PC-3 (cell line): ENCODE measurements around the gene CRY1. TPM values are rescaled to one million over a fixed set of nuclear protein-coding genes. Genes with fewer than 3 reads are reported as not detected.

Experiments used
- ATAC-seq: fragments of 200-7000 bp; cut with Tn5 transposase; 2 replicates; pipeline ENCODE4 v1.9.1; 2020; ENCODE audit warnings: mild to moderate bottlenecking, moderate library complexity
- BruUV-seq: library from RNA; stranded (reverse); fragments of 400-500 nt; replicated peaks from 2 replicates; lab custom pipeline; 2021; lab: Mats Ljungman, UMichigan
- CTCF ChIA-PET: fragments of 300-600 bp; sonication (Branson Sonifier 250); formaldehyde crosslinking; loops from one replicate; lab custom pipeline; 2022; ENCODE audit warnings: antibody characterized with exemption; lab: Charles Lee
- POLR2A ChIA-PET: fragments of 300-600 bp; sonication (Branson Sonifier 250); formaldehyde crosslinking; loops from one replicate; lab custom pipeline; 2022; ENCODE audit warnings: antibody characterized with exemption; ENCODE audit not compliant: unreplicated experiment; lab: Charles Lee
- DNase-seq: peaks from one replicate; pipeline ENCODE4 v3.0.0-alpha.2; 2015
- H2AFZ ChIP-seq: fragments of 300-600 bp; sonication (generic); 2 replicates; pipeline ENCODE4 v1.6.0; 2016; ENCODE audit warnings: antibody characterized with exemption, low read length
- H3F3A ChIP-seq: fragments of 300-600 bp; sonication (generic); one replicate; pipeline ENCODE4 v1.6.0; 2017; ENCODE audit warnings: antibody characterized with exemption, low read length, control low read depth, mild to moderate bottlenecking; ENCODE audit not compliant: unreplicated experiment
- H3K27ac ChIP-seq: fragments of 300-600 bp; sonication (generic); 2 replicates; pipeline ENCODE4 v1.5.1; 2016; ENCODE audit warnings: mild to moderate bottlenecking, low read length
- H3K27me3 ChIP-seq: fragments of 300-600 bp; sonication (generic); 2 replicates; pipeline ENCODE4 v1.6.1; 2016; ENCODE audit warnings: low read length, mixed read lengths
- H3K36me3 ChIP-seq: fragments of 300-600 bp; sonication (generic); 2 replicates; pipeline ENCODE4 v1.6.1; 2016; ENCODE audit warnings: low read depth, mixed run types, low read length, mixed read lengths
- H3K4me1 ChIP-seq: fragments of 300-600 bp; sonication (generic); 2 replicates; pipeline ENCODE4 v1.5.1; 2016; ENCODE audit warnings: low read length; ENCODE audit not compliant: insufficient read depth
- H3K4me2 ChIP-seq: fragments of 300-600 bp; sonication (generic); 2 replicates; pipeline ENCODE4 v1.6.0; 2016; ENCODE audit warnings: low read length
- H3K4me3 ChIP-seq: fragments of 300-600 bp; sonication (generic); 2 replicates; pipeline ENCODE4 v1.5.1; 2016; ENCODE audit warnings: mild to moderate bottlenecking, low read length, mixed read lengths
- H3K79me2 ChIP-seq: fragments of 300-600 bp; sonication (generic); 2 replicates; pipeline ENCODE4 v1.6.1; 2017; ENCODE audit warnings: low read length, mixed read lengths
- H3K9ac ChIP-seq: fragments of 300-600 bp; sonication (generic); 2 replicates; pipeline ENCODE4 v1.6.0; 2016; ENCODE audit warnings: mild to moderate bottlenecking, low read length
- H3K9me2 ChIP-seq: fragments of 300-600 bp; sonication (generic); replicated peaks from 2 replicates; pipeline ENCODE4 v1.6.1; 2016; ENCODE audit warnings: mixed run types, low read length, mixed read lengths
- H3K9me3 ChIP-seq: fragments of 300-600 bp; sonication (generic); 2 replicates; pipeline ENCODE4 v1.6.1; 2016; ENCODE audit warnings: low read length, mixed read lengths
- H4K20me1 ChIP-seq: fragments of 300-600 bp; sonication (generic); 2 replicates; pipeline ENCODE4 v1.6.1; 2016; ENCODE audit warnings: low read length, mixed read lengths
- CTCF ChIP-seq: fragments of 300-600 bp; sonication (generic); conservative IDR thresholded peaks from 2 replicates; pipeline ENCODE4 v1.5.1; 2017; ENCODE audit warnings: antibody characterized with exemption, low read depth, mild to moderate bottlenecking, low read length
- EZH2 ChIP-seq: fragments of 300-600 bp; sonication (generic); IDR thresholded peaks from one replicate; pipeline ENCODE4 v1.6.1; 2017; ENCODE audit warnings: antibody characterized with exemption, mild to moderate bottlenecking, low read length; ENCODE audit not compliant: unreplicated experiment
- EZH2phosphoT487 ChIP-seq: fragments of 300-600 bp; sonication (generic); IDR thresholded peaks from 2 replicates; pipeline ENCODE4 v1.6.1; 2018; ENCODE audit warnings: mild to moderate bottlenecking, antibody characterized with exemption, low read length, borderline replicate concordance
- intact Hi-C: fragments of 100-400 bp; cut with micrococcal nuclease; formaldehyde crosslinking; loops from 2 replicates; pipeline ENCODE4 v1.9.0; 2023
- total RNA-seq: library from RNA; depleted of rRNA; stranded (reverse); fragments of >200 nt; gene quantifications from 2 replicates; pipeline ENCODE4 v1.2.3, GENCODE V29; 2014

Gene CRY1
- total RNA-seq, 1 experiment from 2014 or later: 32.0 TPM

GRCh38 chr12:106962286-106962685, 131.1 kb downstream of the CRY1 start:
- Histone ChIP-seq H3K4me2 (no peak overlapping the region), H3K27ac (no peak overlapping the region), H3K27me3 (no peaks in the 10 kb centered on the region), H3K36me3 (0 out of 2 replicates have a peak, but pooled peaks cover 6% of the 10 kb centered on the region), H3K4me1 (peaks cover 7% of the 10 kb centered on the region), H4K20me1 (peaks cover 6% of the 10 kb centered on the region; the same call in 1 of the 2 replicates), H3K79me2 (peaks cover 39% of the 10 kb centered on the region), H3K9me2 (no peaks in the 10 kb centered on the region), H3K9me3 (no peaks in the 10 kb centered on the region), H3K4me3 (no peak overlapping the region), H2AFZ (no peak overlapping the region), H3F3A (no peaks in the 10 kb centered on the region), H3K9ac (no peak overlapping the region)
- DNase-seq: no peak
- intact Hi-C loops: no loop called here
- CTCF ChIA-PET: no interaction called here
- no peak for TF ChIP-seq EZH2phosphoT487
- no peak for TF ChIP-seq EZH2
- TF ChIP-seq CTCF: no peak
- no peak for ATAC-seq
- POLR2A ChIA-PET: no interaction called here
- no TSS peak for BruUV-seq

GRCh38 chr12:106960443-106960842, 132.9 kb downstream of the CRY1 start:
- peaks cover 53% of the 10 kb centered on the region for H3K79me2 ChIP-seq
- DNase-seq: no peak
- POLR2A ChIA-PET: interaction anchor here (0.6 kb wide), 1 partner anchor 11 kb away, joined by 7 read pairs; no protein-coding TSS in a partner anchor

More at GRCh38 chr12:106960443-106960842, 132.9 kb downstream of the CRY1 start:
- Histone ChIP-seq H3K9ac (no peak overlapping the region), H2AFZ (no peak overlapping the region), H3K9me2 (no peaks in the 10 kb centered on the region), H3K36me3 (0 out of 2 replicates have a peak, but pooled peaks cover 6% of the 10 kb centered on the region), H4K20me1 (peaks cover 6% of the 10 kb centered on the region; the same call in 1 of the 2 replicates), H3K27ac (no peak overlapping the region), H3K9me3 (no peaks in the 10 kb centered on the region), H3F3A (no peaks in the 10 kb centered on the region), H3K4me1 (peaks cover 7% of the 10 kb centered on the region), H3K27me3 (no peaks in the 10 kb centered on the region), H3K4me2 (no peak overlapping the region), H3K4me3 (no peak overlapping the region)
- intact Hi-C loops: no loop called here
- CTCF ChIA-PET: no interaction called here
- BruUV-seq: no TSS peak
- TF ChIP-seq CTCF: no peak
- TF ChIP-seq EZH2: no peak
- no peak for TF ChIP-seq EZH2phosphoT487
- ATAC-seq: no peak
